OCI-LY3 (cell line): ENCODE data around the gene SRP9.

Experiments
- EZH2phosphoT487 ChIP-seq: fragments of 200-600 bp; shearing (Covaris generic); IDR thresholded peaks from 2 replicates; pipeline ENCODE4 v1.6.1; 2018; ENCODE audit warnings: antibody characterized with exemption, mixed run types, low read depth
- TF ChIP-seq, protein P1 (sequence below): fragments of 200-600, 300-600 bp; sonication (generic); IDR thresholded peaks from 2 replicates; pipeline ENCODE4 v1.5.1; 2014; ENCODE audit warnings: antibody characterized with exemption, low read length, low read depth

DNA sequence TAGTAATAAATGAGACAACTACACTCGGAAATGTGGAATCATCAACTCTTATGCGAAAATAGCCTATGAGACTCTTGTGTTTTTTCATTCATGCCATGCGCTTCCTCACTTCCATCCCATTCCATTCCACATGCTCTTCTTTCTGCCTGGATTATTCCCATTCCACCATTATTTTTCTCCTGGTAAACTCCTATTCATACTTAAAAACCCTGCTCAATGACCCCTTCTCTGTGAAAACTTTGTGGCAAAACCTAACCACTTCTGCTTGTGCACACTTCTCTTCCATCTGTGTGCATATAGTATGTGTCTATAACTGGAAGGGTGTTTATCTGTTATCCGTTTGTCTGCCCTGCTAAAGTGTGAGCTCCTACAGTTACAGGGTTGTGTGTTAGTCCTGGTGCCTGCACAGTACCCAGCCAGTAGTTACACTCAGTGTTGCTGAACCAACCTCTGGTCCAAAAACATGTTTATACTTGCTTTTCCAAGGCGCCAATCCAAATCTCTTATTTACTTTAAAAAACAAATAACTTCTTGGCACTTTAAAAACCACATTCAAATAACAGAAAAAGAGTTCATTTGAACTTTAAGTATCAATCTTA lies 43.0 kb downstream of the SRP9 start:
- TF ChIP-seq, protein P1, sequence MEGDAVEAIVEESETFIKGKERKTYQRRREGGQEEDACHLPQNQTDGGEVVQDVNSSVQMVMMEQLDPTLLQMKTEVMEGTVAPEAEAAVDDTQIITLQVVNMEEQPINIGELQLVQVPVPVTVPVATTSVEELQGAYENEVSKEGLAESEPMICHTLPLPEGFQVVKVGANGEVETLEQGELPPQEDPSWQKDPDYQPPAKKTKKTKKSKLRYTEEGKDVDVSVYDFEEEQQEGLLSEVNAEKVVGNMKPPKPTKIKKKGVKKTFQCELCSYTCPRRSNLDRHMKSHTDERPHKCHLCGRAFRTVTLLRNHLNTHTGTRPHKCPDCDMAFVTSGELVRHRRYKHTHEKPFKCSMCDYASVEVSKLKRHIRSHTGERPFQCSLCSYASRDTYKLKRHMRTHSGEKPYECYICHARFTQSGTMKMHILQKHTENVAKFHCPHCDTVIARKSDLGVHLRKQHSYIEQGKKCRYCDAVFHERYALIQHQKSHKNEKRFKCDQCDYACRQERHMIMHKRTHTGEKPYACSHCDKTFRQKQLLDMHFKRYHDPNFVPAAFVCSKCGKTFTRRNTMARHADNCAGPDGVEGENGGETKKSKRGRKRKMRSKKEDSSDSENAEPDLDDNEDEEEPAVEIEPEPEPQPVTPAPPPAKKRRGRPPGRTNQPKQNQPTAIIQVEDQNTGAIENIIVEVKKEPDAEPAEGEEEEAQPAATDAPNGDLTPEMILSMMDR: no peak
- no peak for TF ChIP-seq EZH2phosphoT487
